HEK293 (cell line): ENCODE measurements around the gene VARS1.

ENCODE experiments used
- CTCF ChIA-PET: fragments of 350-600 bp; formaldehyde crosslinking; extraction: SDS; loops from one replicate; lab custom pipeline; 2021; ENCODE audit warnings: antibody characterized with exemption; lab: Yijun Ruan, JAX
- POLR2A ChIA-PET: fragments of 300-600 bp; formaldehyde crosslinking; extraction: SDS; loops from one replicate; lab custom pipeline; 2020; ENCODE audit warnings: antibody characterized with exemption, inconsistent platforms; lab: Yijun Ruan, JAX
- H3K27ac ChIP-seq: fragments of 200-500 bp; sonication (Bioruptor generic); 2 replicates; pipeline ENCODE4 v1.5.1; 2014; ENCODE audit warnings: low read depth, low read length, control low read depth, inconsistent platforms; ENCODE audit errors: extremely low read depth
- H3K36me3 ChIP-seq, 2 experiments: fragments of 200-500 bp in 1 of 2; sonication (Bioruptor generic) in 1 of 2; 1 replicate in 1 of 2; 2 replicates in 1 of 2; pipeline ENCODE4 v1.5.1; 2014 to 2017; ENCODE audit warnings: inconsistent platforms in 2 of 2, low read length in 2 of 2; ENCODE audit not compliant: control insufficient read depth in 2 of 2, insufficient read depth in 1 of 2
- H3K4me1 ChIP-seq: fragments of 200-500 bp; sonication (Bioruptor generic); 2 replicates; pipeline ENCODE4 v1.5.1; 2014; ENCODE audit warnings: mild to moderate bottlenecking, low read length, inconsistent platforms; ENCODE audit not compliant: control insufficient read depth, insufficient read depth
- H3K4me3 ChIP-seq: 2 replicates; pipeline ENCODE4 v1.5.1; 2011; ENCODE audit warnings: low read depth, mild to moderate bottlenecking, control low read depth, low read length, moderate library complexity
- H3K9me3 ChIP-seq: fragments of 200-500 bp; sonication (Bioruptor generic); 2 replicates; pipeline ENCODE4 v1.5.1; 2014; ENCODE audit warnings: low read depth, low read length, inconsistent platforms; ENCODE audit not compliant: control insufficient read depth, insufficient read depth
- AEBP2 ChIP-seq: fragments of 450-650 bp; formaldehyde crosslinking; IDR thresholded peaks from 2 replicates; pipeline ENCODE4 v1.5.1; 2016; ENCODE audit warnings: missing biosample characterization, missing genetic modification characterization, borderline replicate concordance
- GLI4 ChIP-seq: fragments of 450-650 bp; formaldehyde crosslinking; IDR thresholded peaks from 2 replicates; pipeline ENCODE4 v1.5.1; 2016; ENCODE audit warnings: missing biosample characterization, missing genetic modification characterization
- KLF16 ChIP-seq: fragments of 450-650 bp; formaldehyde crosslinking; IDR thresholded peaks from 2 replicates; pipeline ENCODE4 v1.5.1; 2017; ENCODE audit warnings: missing biosample characterization, missing genetic modification characterization
- KLF7 ChIP-seq: fragments of 450-650 bp; formaldehyde crosslinking; IDR thresholded peaks from 2 replicates; pipeline ENCODE4 v1.5.1; 2016; ENCODE audit warnings: missing biosample characterization, missing genetic modification characterization, borderline replicate concordance
- PRDM1 ChIP-seq: fragments of 450-650 bp; formaldehyde crosslinking; IDR thresholded peaks from 2 replicates; pipeline ENCODE4; 2016; ENCODE audit warnings: missing biosample characterization, missing genetic modification characterization
- ZBTB44 ChIP-seq: fragments of 450-650 bp; IDR thresholded peaks from 2 replicates; pipeline ENCODE4 v1.5.1; 2018; ENCODE audit warnings: missing biosample characterization, mild to moderate bottlenecking, missing genetic modification characterization
- ZNF148 ChIP-seq: fragments of 450-650 bp; formaldehyde crosslinking; IDR thresholded peaks from 2 replicates; pipeline ENCODE4 v1.5.0; 2017; ENCODE audit warnings: missing biosample characterization, missing genetic modification characterization, borderline replicate concordance
- ZNF169 ChIP-seq: fragments of 450-650 bp; formaldehyde crosslinking; IDR thresholded peaks from 2 replicates; pipeline ENCODE4 v1.5.1; 2016; ENCODE audit warnings: missing biosample characterization, missing genetic modification characterization
- ZNF311 ChIP-seq: fragments of 450-650 bp; formaldehyde crosslinking; IDR thresholded peaks from 2 replicates; pipeline ENCODE4 v1.5.1; 2017; ENCODE audit warnings: missing biosample characterization, missing genetic modification characterization, borderline replicate concordance
- ZNF37A ChIP-seq: fragments of 450-650 bp; IDR thresholded peaks from 2 replicates; pipeline ENCODE4 v1.5.1; 2018; ENCODE audit warnings: missing biosample characterization, missing genetic modification characterization
- ZNF394 ChIP-seq: fragments of 450-650 bp; formaldehyde crosslinking; IDR thresholded peaks from 2 replicates; pipeline ENCODE4 v1.5.1; 2016; ENCODE audit warnings: missing biosample characterization, missing genetic modification characterization, mild to moderate bottlenecking, moderate library complexity, borderline replicate concordance
- ZNF544 ChIP-seq: fragments of 450-650 bp; formaldehyde crosslinking; IDR thresholded peaks from 2 replicates; pipeline ENCODE4 v1.5.0; 2017; ENCODE audit warnings: missing biosample characterization, missing genetic modification characterization
- ZNF664 ChIP-seq: fragments of 450-650 bp; formaldehyde crosslinking; IDR thresholded peaks from 2 replicates; pipeline ENCODE4 v1.5.1; 2016; ENCODE audit warnings: missing biosample characterization, missing genetic modification characterization
- ZNF76 ChIP-seq: fragments of 450-650 bp; formaldehyde crosslinking; IDR thresholded peaks from 2 replicates; pipeline ENCODE4; 2016; ENCODE audit warnings: low read depth, missing biosample characterization, missing genetic modification characterization, borderline replicate concordance
- ZNF830 ChIP-seq: fragments of 450-650 bp; IDR thresholded peaks from 2 replicates; pipeline ENCODE4 v1.5.0; 2018; ENCODE audit warnings: missing biosample characterization, missing genetic modification characterization, low read depth, mild to moderate bottlenecking, moderate library complexity
- TF ChIP-seq, protein P1 (sequence below): fragments of 450-650 bp; formaldehyde crosslinking; IDR thresholded peaks from 2 replicates; pipeline ENCODE4 v1.5.1; 2016; ENCODE audit warnings: missing biosample characterization, missing genetic modification characterization
- TF ChIP-seq, protein P2 (sequence below): fragments of 450-650 bp; formaldehyde crosslinking; conservative IDR thresholded peaks from 2 replicates; pipeline ENCODE4 v1.5.1; 2016; ENCODE audit warnings: low read depth, missing biosample characterization, missing genetic modification characterization
- TF ChIP-seq, protein P3 (sequence below): fragments of 450-650 bp; formaldehyde crosslinking; IDR thresholded peaks from 2 replicates; pipeline ENCODE4 v1.5.1; 2016; ENCODE audit warnings: missing biosample characterization, missing genetic modification characterization

Gene VARS1

DNA sequence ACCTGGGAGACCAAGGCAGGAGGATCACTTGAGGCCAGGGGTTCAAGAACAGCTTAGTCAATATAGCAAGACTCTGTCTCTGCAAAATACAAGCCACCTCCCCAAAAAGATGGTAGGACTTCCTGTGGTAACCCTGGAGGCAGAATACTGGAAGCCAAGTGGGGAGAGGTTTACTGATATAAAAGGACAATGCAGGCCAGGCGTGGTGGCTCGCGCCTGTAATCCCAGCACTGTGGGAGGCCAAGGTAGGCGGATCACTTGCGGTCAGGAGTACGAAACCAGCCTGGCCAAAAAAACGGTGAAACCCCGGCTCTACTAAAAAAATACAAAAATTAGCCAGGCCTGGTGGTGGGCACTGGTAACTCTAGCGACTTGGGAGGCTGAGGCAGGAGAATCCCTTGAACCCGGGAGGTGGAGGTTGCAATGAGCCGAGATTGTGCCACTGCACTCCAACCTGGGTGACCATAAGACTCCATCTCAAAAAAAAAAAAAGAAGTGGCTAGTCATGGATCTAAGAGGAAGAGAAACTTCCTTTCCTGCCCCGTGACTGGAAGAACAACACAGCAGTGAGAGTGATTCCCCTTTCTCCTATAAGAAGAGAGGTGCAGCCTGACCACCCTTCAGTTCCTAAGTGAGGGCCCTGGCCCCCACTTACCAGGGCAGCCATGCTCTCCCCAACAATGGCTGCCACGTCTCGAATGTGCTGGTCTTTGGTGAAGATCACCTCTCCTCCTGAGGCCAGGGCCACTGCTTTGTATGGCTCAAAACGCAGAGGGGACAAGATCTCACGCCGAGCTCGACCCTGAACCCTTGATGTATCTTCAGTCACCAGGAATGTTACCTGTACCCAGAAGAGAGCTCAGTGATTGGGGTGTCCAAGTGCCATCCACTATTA, 26.9 kb downstream of the VARS1 start:
- TF ChIP-seq ZNF37A (tag by site-specific recombination) (no peak), PRDM1 (tag by site-specific recombination) (peak; percentile 32; the same call in 1 of the 2 replicates)
- Histone ChIP-seq H3K4me3 (no peak overlapping the region), H3K4me1 (no peaks in the 10 kb centered on the region), H3K27ac (no peak overlapping the region), H3K36me3 (peaks cover 0 to 13% of the 10 kb centered on the region in 2 experiments; a peak in 1 of 3 replicates), H3K9me3 (no peaks in the 10 kb centered on the region)
- ChIA-PET POLR2A (interaction anchor here (1.0 to 7.2 kb wide), 8 partner anchors 19 to 114 kb away, joined by 3 to 48 read pairs (median 3); partner anchors contain the start of genes HSPA1B and NEU1), CTCF (interaction anchor here (0.5 to 2.6 kb wide), 25 partner anchors 8 to 820 kb away, joined by 3 to 50 read pairs (median 10); partner anchors contain the start of genes CLIC1, DDAH2, LSM2 and LY6G5C)

GRCh38 chr6:31767096-31767645, 28.4 kb downstream of the VARS1 start:
- ChIA-PET POLR2A (interaction anchor here (1.2 kb wide), 1 partner anchor 60 kb away, joined by 5 read pairs; the partner anchor contains the start of gene HSPA1B), CTCF (interaction anchor here (1.0 to 1.9 kb wide), 2 partner anchors 29 to 86 kb away, joined by 3 to 6 read pairs; partner anchors contain the start of genes LY6G5C and VARS1)
- H3K9me3 ChIP-seq, result no peaks in the 10 kb centered on the region
- H3K4me1 ChIP-seq, result no peaks in the 10 kb centered on the region
- H3K27ac ChIP-seq, result no peak overlapping the region
- peaks cover 2 to 28% of the 10 kb centered on the region in 2 experiments; a peak in 1 of 3 replicates for H3K36me3 ChIP-seq
- H3K4me3 ChIP-seq, result no peak overlapping the region
- no peak for TF ChIP-seq ZNF169 (tag by site-specific recombination)
- no peak for TF ChIP-seq KLF7 (tag by site-specific recombination)
- no peak for TF ChIP-seq ZBTB44
- TF ChIP-seq AEBP2, result no peak
- TF ChIP-seq KLF16, result no peak
- TF ChIP-seq GLI4, result no peak
- no peak for TF ChIP-seq ZNF664 (tag by site-specific recombination)
- TF ChIP-seq ZNF76 (tag by site-specific recombination), result no peak
- TF ChIP-seq, protein P1, sequence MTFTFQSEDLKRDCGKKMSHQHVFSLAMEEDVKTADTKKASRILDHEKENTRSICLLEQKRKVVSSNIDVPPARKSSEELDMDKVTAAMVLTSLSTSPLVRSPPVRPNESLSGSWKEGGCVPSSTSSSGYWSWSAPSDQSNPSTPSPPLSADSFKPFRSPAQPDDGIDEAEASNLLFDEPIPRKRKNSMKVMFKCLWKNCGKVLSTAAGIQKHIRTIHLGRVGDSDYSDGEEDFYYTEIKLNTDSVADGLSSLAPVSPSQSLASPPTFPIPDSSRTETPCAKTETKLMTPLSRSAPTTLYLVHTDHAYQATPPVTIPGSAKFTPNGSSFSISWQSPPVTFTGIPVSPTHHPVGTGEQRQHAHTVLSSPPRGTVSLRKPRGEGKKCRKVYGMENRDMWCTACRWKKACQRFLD (tag by site-specific recombination), result no peak
- TF ChIP-seq ZNF830, result no peak
- TF ChIP-seq ZNF148 (tag by site-specific recombination), result no peak
- TF ChIP-seq, protein P2, sequence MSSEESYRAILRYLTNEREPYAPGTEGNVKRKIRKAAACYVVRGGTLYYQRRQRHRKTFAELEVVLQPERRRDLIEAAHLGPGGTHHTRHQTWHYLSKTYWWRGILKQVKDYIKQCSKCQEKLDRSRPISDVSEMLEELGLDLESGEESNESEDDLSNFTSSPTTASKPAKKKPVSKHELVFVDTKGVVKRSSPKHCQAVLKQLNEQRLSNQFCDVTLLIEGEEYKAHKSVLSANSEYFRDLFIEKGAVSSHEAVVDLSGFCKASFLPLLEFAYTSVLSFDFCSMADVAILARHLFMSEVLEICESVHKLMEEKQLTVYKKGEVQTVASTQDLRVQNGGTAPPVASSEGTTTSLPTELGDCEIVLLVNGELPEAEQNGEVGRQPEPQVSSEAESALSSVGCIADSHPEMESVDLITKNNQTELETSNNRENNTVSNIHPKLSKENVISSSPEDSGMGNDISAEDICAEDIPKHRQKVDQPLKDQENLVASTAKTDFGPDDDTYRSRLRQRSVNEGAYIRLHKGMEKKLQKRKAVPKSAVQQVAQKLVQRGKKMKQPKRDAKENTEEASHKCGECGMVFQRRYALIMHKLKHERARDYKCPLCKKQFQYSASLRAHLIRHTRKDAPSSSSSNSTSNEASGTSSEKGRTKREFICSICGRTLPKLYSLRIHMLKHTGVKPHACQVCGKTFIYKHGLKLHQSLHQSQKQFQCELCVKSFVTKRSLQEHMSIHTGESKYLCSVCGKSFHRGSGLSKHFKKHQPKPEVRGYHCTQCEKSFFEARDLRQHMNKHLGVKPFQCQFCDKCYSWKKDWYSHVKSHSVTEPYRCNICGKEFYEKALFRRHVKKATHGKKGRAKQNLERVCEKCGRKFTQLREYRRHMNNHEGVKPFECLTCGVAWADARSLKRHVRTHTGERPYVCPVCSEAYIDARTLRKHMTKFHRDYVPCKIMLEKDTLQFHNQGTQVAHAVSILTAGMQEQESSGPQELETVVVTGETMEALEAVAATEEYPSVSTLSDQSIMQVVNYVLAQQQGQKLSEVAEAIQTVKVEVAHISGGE (tag by site-specific recombination), result no peak
- TF ChIP-seq, protein P3, sequence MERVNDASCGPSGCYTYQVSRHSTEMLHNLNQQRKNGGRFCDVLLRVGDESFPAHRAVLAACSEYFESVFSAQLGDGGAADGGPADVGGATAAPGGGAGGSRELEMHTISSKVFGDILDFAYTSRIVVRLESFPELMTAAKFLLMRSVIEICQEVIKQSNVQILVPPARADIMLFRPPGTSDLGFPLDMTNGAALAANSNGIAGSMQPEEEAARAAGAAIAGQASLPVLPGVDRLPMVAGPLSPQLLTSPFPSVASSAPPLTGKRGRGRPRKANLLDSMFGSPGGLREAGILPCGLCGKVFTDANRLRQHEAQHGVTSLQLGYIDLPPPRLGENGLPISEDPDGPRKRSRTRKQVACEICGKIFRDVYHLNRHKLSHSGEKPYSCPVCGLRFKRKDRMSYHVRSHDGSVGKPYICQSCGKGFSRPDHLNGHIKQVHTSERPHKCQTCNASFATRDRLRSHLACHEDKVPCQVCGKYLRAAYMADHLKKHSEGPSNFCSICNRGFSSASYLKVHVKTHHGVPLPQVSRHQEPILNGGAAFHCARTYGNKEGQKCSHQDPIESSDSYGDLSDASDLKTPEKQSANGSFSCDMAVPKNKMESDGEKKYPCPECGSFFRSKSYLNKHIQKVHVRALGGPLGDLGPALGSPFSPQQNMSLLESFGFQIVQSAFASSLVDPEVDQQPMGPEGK (tag by site-specific recombination), result no peak
- no peak for TF ChIP-seq ZNF544 (tag by site-specific recombination)
- no peak for TF ChIP-seq ZNF394 (tag by site-specific recombination)
- no peak for TF ChIP-seq ZNF311 (tag by site-specific recombination)
